GM12878 (cell line): ENCODE results near the gene RUNX3. TPM values are rescaled to one million over a fixed set of nuclear protein-coding genes. Genes with fewer than 3 reads are reported as not detected.

ENCODE experiments used
- ATAC-seq: fragments of 200-7000 bp; cut with Tn5 transposase; 3 replicates; pipeline ENCODE4 v1.9.1; 2020; ENCODE audit warnings: mild to moderate bottlenecking, moderate library complexity
- BruUV-seq: library from RNA; stranded (reverse); fragments of 400-500 nt; replicated peaks from 2 replicates; lab custom pipeline; 2021; lab: Mats Ljungman, UMichigan
- CTCF ChIA-PET: fragments of 300-600 bp; sonication (Branson Sonifier 250); formaldehyde crosslinking; extraction: SDS; loops from one replicate; lab custom pipeline; 2021; ENCODE audit warnings: inconsistent platforms; lab: Yijun Ruan, JAX
- POLR2A ChIA-PET: fragments of 350-600 bp; formaldehyde crosslinking; extraction: SDS; loops from one replicate; lab custom pipeline; 2021; ENCODE audit warnings: inconsistent platforms; lab: Charles Lee
- RAD21 ChIA-PET: fragments of 300-600 bp; sonication (Branson Sonifier 250); formaldehyde crosslinking; loops from one replicate; lab custom pipeline; 2023; ENCODE audit warnings: antibody characterized with exemption; ENCODE audit not compliant: unreplicated experiment; lab: Charles Lee
- SMC1A ChIA-PET: fragments of 300-600 bp; sonication (Branson Sonifier 250); formaldehyde crosslinking; loops from one replicate; lab custom pipeline; 2023; ENCODE audit not compliant: unreplicated experiment, uncharacterized antibody; lab: Charles Lee
- DNase-seq: peaks from one replicate; pipeline ENCODE4 v3.0.0-alpha.2; 2011; ENCODE audit warnings: low read depth, low spot score
- FAIRE-seq: peaks from 3 replicates; lab custom pipeline; 2011; peaks lifted over from hg19 to GRCh38; lab: Jason Lieb, UNC
- H2AFZ ChIP-seq: 2 replicates; pipeline ENCODE4 v1.6.0; 2011; ENCODE audit warnings: low read depth, low read length, control low read depth; ENCODE audit not compliant: control insufficient read depth
- H3K27ac ChIP-seq: 2 replicates; pipeline ENCODE4 v1.5.1; 2011; ENCODE audit warnings: control low read depth; ENCODE audit not compliant: control insufficient read depth, insufficient read depth
- H3K27me3 ChIP-seq, 2 experiments: replicated peaks in 1 of 2; 2 replicates each; pipeline versions ENCODE4 v1.6.0 to v1.6.1; 2011; ENCODE audit warnings: low read length in 1 of 2; ENCODE audit not compliant: control insufficient read depth in 2 of 2, insufficient read depth in 2 of 2
- H3K36me3 ChIP-seq, 2 experiments: 2 replicates each; pipeline ENCODE4 v1.5.1; 2011; ENCODE audit warnings: low read length in 1 of 2; ENCODE audit not compliant: control insufficient read depth in 2 of 2, insufficient read depth in 2 of 2
- H3K4me1 ChIP-seq: 2 replicates; pipeline ENCODE4 v1.6.1; 2011; ENCODE audit warnings: mild to moderate bottlenecking, low read length, moderate library complexity, mixed read lengths; ENCODE audit not compliant: control insufficient read depth, insufficient read depth
- H3K4me2 ChIP-seq: 2 replicates; pipeline ENCODE4 v1.6.0; 2011; ENCODE audit warnings: control low read depth; ENCODE audit not compliant: control insufficient read depth, insufficient read depth
- H3K4me3 ChIP-seq: fragments of 200-600 bp; sonication (generic); 2 replicates; pipeline ENCODE4 v1.5.1; 2016
- H3K79me2 ChIP-seq: 2 replicates; pipeline ENCODE4 v1.6.0; 2011; ENCODE audit warnings: low read length; ENCODE audit not compliant: control insufficient read depth, insufficient read depth
- H3K9ac ChIP-seq: 2 replicates; pipeline ENCODE4 v1.8.0; 2011; ENCODE audit warnings: low read length, control low read depth, mixed read lengths; ENCODE audit not compliant: control insufficient read depth, insufficient read depth
- H3K9me3 ChIP-seq: replicated peaks from 3 replicates; pipeline ENCODE4 v1.5.1; 2011; ENCODE audit warnings: mild to moderate bottlenecking, low read length; ENCODE audit not compliant: control insufficient read depth, insufficient read depth
- H4K20me1 ChIP-seq: 2 replicates; pipeline ENCODE4 v1.6.0; 2011; ENCODE audit not compliant: control insufficient read depth, insufficient read depth
- BCL3 ChIP-seq: IDR thresholded peaks from 2 replicates; pipeline ENCODE4 v1.6.1; 2011; ENCODE audit warnings: borderline replicate concordance, low read depth, mild to moderate bottlenecking, moderate library complexity, low read length; ENCODE audit not compliant: insufficient read depth, poor library complexity, severe bottlenecking
- HDGF ChIP-seq: fragments of 450-650 bp; IDR thresholded peaks from 2 replicates; pipeline ENCODE4 v1.6.1; 2016; ENCODE audit warnings: antibody characterized with exemption
- PAX8 ChIP-seq: fragments of 450-650 bp; IDR thresholded peaks from 2 replicates; pipeline ENCODE4 v1.6.1; 2017; ENCODE audit warnings: mild to moderate bottlenecking, moderate library complexity
- POLR2AphosphoS2 ChIP-seq: IDR thresholded peaks from 2 replicates; pipeline ENCODE4 v1.6.1; 2011; ENCODE audit warnings: low read depth, mild to moderate bottlenecking, low read length, improper control_type of control experiment, moderate library complexity
- POLR2AphosphoS5 ChIP-seq: IDR thresholded peaks from 2 replicates; pipeline ENCODE4 v1.6.1; 2011; ENCODE audit warnings: mild to moderate bottlenecking, low read length, inconsistent platforms
- RAD51 ChIP-seq: fragments of 450-650 bp; IDR thresholded peaks from 2 replicates; pipeline ENCODE4 v1.6.1; 2016; ENCODE audit warnings: moderate library complexity, mild to moderate bottlenecking, inconsistent platforms
- ZNF687 ChIP-seq: fragments of 450-650 bp; IDR thresholded peaks from 2 replicates; pipeline ENCODE4 v1.6.1; 2017; ENCODE audit warnings: mild to moderate bottlenecking, moderate library complexity
- WGBS: methylation state at CpG from one replicate; pipeline ENCODE4 v1.1.6; 2016; ENCODE audit warnings: low lambda C conversion rate; ENCODE audit not compliant: insufficient replicate concordance, insufficient coverage; ENCODE audit errors: missing lambda C conversion rate; 5-methylcytosine and 5-hydroxymethylcytosine counted together
- in situ Hi-C: fragments of 300-500 bp; cut with MboI; formaldehyde crosslinking; loops from 9 replicates; pipeline ENCODE4 v1.14.3; 2018; ENCODE audit warnings: mixed read lengths
- intact Hi-C: fragments of 100-400 bp; cut with micrococcal nuclease; formaldehyde crosslinking; loops from one replicate; pipeline ENCODE4 v1.14.2; 2022; ENCODE audit not compliant: unreplicated experiment
- polyA plus RNA-seq, 11 experiments: library from polyadenylated mRNA; depleted of rRNA in 4 of 11; unstranded in 6 of 11; stranded (reverse) in 5 of 11; fragments of >200 nt; fragmentation: Nextera tagmentation in 4 of 11; fragmentation: Illumina TruSeq in 1 of 11; extraction: Ambion mirVana in 4 of 11; extraction: Trizol in 1 of 11; gene quantifications; 1 replicate in 1 of 11; 2 replicates in 10 of 11; pipeline versions ENCODE4 v1.2.1 to v1.2.3, GENCODE V29; 2011 to 2016; ENCODE audit warnings: inconsistent platforms in 2 of 11, missing spikeins in 2 of 11, low read depth in 1 of 11
- total RNA-seq, 4 experiments: library from RNA; depleted of rRNA in 3 of 4; stranded (reverse); fragments of >200 nt in 3 of 4; fragmentation: Illumina TruSeq in 1 of 4; extraction: Trizol in 1 of 4; gene quantifications; 2 replicates each; pipeline versions ENCODE4 v1.2.1 to v1.2.3, GENCODE V29; 2013 to 2021

RUNX3 gene
- total and polyA plus RNA-seq, 10 of the 15 experiments (the other 5 are each of a cell fraction or from before 2014, with no cell fraction given), result 19.0 to 151 (median 31.4) TPM

- Histone ChIP-seq H3K36me3 (peaks cover 21 to 36% of the 10 kb centered on the region in 2 experiments), H2AFZ (no peak overlapping the region), H4K20me1 (peaks cover 9% of the 10 kb centered on the region), H3K9ac (no peak overlapping the region), H3K79me2 (peaks cover 96% of the 10 kb centered on the region), H3K9me3 (no peaks in the 10 kb centered on the region), H3K4me3 (peak overlapping the region; percentile 17; the same call in 1 of the 2 replicates), H3K4me1 (peaks cover 44% of the 10 kb centered on the region), H3K4me2 (peak overlapping the region; percentile 84), H3K27ac (no peak overlapping the region), H3K27me3 (no peaks in the 10 kb centered on the region)
- ChIA-PET POLR2A (interaction anchor here (0.6 to 3.0 kb wide), 6 partner anchors 10 to 109 kb away, joined by 4 to 15 read pairs (median 7); no protein-coding TSS in a partner anchor), CTCF (interaction anchor here (1.4 to 20.9 kb wide), 6 partner anchors 11 to 213 kb away, joined by 4 to 314 read pairs (median 18); no protein-coding TSS in a partner anchor), RAD21 (interaction anchor here (1.2 to 7.3 kb wide), 10 partner anchors 10 to 98 kb away, joined by 3 to 99 read pairs (median 14); no protein-coding TSS in a partner anchor), SMC1A (interaction anchor here (1.2 to 23.9 kb wide), 6 partner anchors 9 to 99 kb away, joined by 3 to 391 read pairs (median 36); no protein-coding TSS in a partner anchor)
- TF ChIP-seq POLR2AphosphoS5 (0 out of 2 replicates have a peak, but pooled peaks have one; percentile 19), PAX8 (no peak)
- FAIRE-seq (no peak), ATAC-seq (no peak), DNase-seq (no peak)
- intact Hi-C loops (no loop called here), in situ Hi-C loops (no loop called here)
- 97% methylated on average over 11 of the region's 11 CpGs for WGBS
- BruUV-seq, result no TSS peak
Measured at GRCh38 chr1:24936684-24937083, 6.6 kb upstream of the RUNX3 start.

- WGBS, result 9% methylated on average over 13 of the region's 13 CpGs
- Histone ChIP-seq H3K9me3 (no peaks in the 10 kb centered on the region), H3K4me2 (peak overlapping the region; percentile 84), H3K36me3 (peaks cover 21 to 30% of the 10 kb centered on the region in 2 experiments), H3K9ac (peak overlapping the region; percentile 30; the same call in 1 of the 2 replicates), H3K27ac (peak overlapping the region; percentile 61), H2AFZ (no peak overlapping the region), H3K4me3 (peak overlapping the region; percentile 17; the same call in 1 of the 2 replicates), H3K4me1 (peaks cover 52% of the 10 kb centered on the region), H3K79me2 (peaks cover 96% of the 10 kb centered on the region), H4K20me1 (peaks cover 5% of the 10 kb centered on the region; the same call in 1 of the 2 replicates), H3K27me3 (no peaks in the 10 kb centered on the region)
- FAIRE-seq (peak; percentile 89), DNase-seq (peak; percentile 74), ATAC-seq (peak; percentile 56)
- ChIA-PET RAD21 (interaction anchor here (0.8 to 7.3 kb wide), 14 partner anchors 9 to 163 kb away, joined by 3 to 99 read pairs (median 8); no protein-coding TSS in a partner anchor), SMC1A (interaction anchor here (0.7 to 23.9 kb wide), 14 partner anchors 8 to 166 kb away, joined by 3 to 391 read pairs (median 6); no protein-coding TSS in a partner anchor), CTCF (interaction anchor here (0.9 to 20.9 kb wide), 12 partner anchors 9 to 214 kb away, joined by 3 to 314 read pairs (median 8); no protein-coding TSS in a partner anchor), POLR2A (interaction anchor here (0.6 to 3.0 kb wide), 19 partner anchors 9 to 1214 kb away, joined by 3 to 15 read pairs (median 5); no protein-coding TSS in a partner anchor)
- in situ Hi-C loops, result no loop called here
- intact Hi-C loops, result loop anchor here (2.0 kb wide), 1 partner anchor 29 kb away; no protein-coding TSS in a partner anchor
- BruUV-seq, result no TSS peak
- no peak for TF ChIP-seq HDGF
- TF ChIP-seq ZNF687, result peak; percentile 50
- TF ChIP-seq RAD51, result no peak
- no peak for TF ChIP-seq BCL3
- 0 out of 2 replicates have a peak, but pooled peaks have one; percentile 10 for TF ChIP-seq POLR2AphosphoS2
Measured at GRCh38 chr1:24935615-24936484, 5.8 kb upstream of the RUNX3 start.
